GM12878 (cell line): ENCODE results near the gene PITPNM3. TPM values are rescaled to one million over a fixed set of nuclear protein-coding genes. Genes with fewer than 3 reads are reported as not detected.

Source experiments
- MXI1 ChIP-seq: fragments of 150-350 bp; IDR thresholded peaks from 2 replicates; pipeline ENCODE4 v1.6.1; 2011; ENCODE audit warnings: low read depth, mild to moderate bottlenecking, inconsistent platforms, low read length, improper control_type of control experiment
- RAD51 ChIP-seq: fragments of 450-650 bp; IDR thresholded peaks from 2 replicates; pipeline ENCODE4 v1.6.1; 2016; ENCODE audit warnings: moderate library complexity, mild to moderate bottlenecking, inconsistent platforms
- polyA plus RNA-seq, 11 experiments: library from polyadenylated mRNA; depleted of rRNA in 4 of 11; unstranded in 6 of 11; stranded (reverse) in 5 of 11; fragments of >200 nt; fragmentation: Nextera tagmentation in 4 of 11; fragmentation: Illumina TruSeq in 1 of 11; extraction: Ambion mirVana in 4 of 11; extraction: Trizol in 1 of 11; gene quantifications; 1 replicate in 1 of 11; 2 replicates in 10 of 11; pipeline versions ENCODE4 v1.2.1 to v1.2.3, GENCODE V29; 2011 to 2016; ENCODE audit warnings: inconsistent platforms in 2 of 11, missing spikeins in 2 of 11, low read depth in 1 of 11
- total RNA-seq, 4 experiments: library from RNA; depleted of rRNA in 3 of 4; stranded (reverse); fragments of >200 nt in 3 of 4; fragmentation: Illumina TruSeq in 1 of 4; extraction: Trizol in 1 of 4; gene quantifications; 2 replicates each; pipeline versions ENCODE4 v1.2.1 to v1.2.3, GENCODE V29; 2013 to 2021
- TF ChIP-seq, protein P1 (sequence below): fragments of 450-650 bp; formaldehyde crosslinking; IDR thresholded peaks from 2 replicates; pipeline ENCODE4 v1.4.0; 2020; ENCODE audit warnings: mild to moderate bottlenecking, moderate library complexity
- TF ChIP-seq, protein P2 (sequence below): fragments of 450-650 bp; IDR thresholded peaks from 2 replicates; pipeline ENCODE4 v1.6.1; 2017; ENCODE audit warnings: low read depth, mild to moderate bottlenecking, moderate library complexity

The PITPNM3 gene
- total and polyA plus RNA-seq, 10 of the 15 experiments (the other 5 are each of a cell fraction or from before 2014, with no cell fraction given): 0.02 to 0.49 (median 0.19) TPM; not detected in 1

DNA sequence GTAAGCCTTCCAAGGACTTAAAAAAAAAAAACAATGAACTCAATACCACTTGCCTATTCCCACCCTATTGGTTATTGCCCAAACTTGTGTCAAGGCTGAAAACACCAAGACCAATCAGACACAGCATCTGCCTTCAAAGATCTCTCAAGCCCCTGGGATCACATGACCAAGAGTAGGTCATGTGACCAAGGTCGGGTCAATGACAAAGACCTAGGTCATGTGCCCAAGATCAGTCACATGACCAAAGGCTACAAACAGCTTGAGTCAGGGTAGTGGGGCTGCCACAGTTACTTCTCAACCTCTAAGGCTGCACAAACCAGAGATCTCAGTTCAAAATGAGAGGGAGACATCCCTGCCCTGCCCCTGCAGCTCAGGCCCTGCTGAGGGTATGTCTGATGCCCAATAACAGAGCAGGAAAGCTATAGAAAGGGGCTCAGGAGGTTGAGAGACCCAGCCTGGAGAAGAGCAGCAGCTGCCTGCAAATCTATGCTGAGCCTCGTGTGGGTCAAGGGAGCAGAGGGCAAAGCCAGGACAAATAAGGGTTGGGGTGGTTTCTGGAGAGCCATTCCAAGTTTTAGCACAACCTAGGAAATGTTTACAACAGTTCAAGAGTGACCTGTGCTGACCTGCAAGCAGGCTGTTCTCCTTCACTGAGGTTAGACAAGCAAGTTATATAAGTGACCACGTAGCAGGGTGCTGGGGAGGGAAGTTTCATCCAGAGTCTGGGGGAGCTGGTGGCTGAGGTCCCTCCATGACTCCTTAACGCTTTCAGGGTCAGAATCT is 63.3 kb downstream of the PITPNM3 start (continued):
- TF ChIP-seq, protein P1, sequence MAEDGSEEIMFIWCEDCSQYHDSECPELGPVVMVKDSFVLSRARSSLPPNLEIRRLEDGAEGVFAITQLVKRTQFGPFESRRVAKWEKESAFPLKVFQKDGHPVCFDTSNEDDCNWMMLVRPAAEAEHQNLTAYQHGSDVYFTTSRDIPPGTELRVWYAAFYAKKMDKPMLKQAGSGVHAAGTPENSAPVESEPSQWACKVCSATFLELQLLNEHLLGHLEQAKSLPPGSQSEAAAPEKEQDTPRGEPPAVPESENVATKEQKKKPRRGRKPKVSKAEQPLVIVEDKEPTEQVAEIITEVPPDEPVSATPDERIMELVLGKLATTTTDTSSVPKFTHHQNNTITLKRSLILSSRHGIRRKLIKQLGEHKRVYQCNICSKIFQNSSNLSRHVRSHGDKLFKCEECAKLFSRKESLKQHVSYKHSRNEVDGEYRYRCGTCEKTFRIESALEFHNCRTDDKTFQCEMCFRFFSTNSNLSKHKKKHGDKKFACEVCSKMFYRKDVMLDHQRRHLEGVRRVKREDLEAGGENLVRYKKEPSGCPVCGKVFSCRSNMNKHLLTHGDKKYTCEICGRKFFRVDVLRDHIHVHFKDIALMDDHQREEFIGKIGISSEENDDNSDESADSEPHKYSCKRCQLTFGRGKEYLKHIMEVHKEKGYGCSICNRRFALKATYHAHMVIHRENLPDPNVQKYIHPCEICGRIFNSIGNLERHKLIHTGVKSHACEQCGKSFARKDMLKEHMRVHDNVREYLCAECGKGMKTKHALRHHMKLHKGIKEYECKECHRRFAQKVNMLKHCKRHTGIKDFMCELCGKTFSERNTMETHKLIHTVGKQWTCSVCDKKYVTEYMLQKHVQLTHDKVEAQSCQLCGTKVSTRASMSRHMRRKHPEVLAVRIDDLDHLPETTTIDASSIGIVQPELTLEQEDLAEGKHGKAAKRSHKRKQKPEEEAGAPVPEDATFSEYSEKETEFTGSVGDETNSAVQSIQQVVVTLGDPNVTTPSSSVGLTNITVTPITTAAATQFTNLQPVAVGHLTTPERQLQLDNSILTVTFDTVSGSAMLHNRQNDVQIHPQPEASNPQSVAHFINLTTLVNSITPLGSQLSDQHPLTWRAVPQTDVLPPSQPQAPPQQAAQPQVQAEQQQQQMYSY (CRISPR knock-in tag): no peak
- TF ChIP-seq RAD51: peak; percentile 89
- TF ChIP-seq MXI1: no peak
- TF ChIP-seq, protein P2, sequence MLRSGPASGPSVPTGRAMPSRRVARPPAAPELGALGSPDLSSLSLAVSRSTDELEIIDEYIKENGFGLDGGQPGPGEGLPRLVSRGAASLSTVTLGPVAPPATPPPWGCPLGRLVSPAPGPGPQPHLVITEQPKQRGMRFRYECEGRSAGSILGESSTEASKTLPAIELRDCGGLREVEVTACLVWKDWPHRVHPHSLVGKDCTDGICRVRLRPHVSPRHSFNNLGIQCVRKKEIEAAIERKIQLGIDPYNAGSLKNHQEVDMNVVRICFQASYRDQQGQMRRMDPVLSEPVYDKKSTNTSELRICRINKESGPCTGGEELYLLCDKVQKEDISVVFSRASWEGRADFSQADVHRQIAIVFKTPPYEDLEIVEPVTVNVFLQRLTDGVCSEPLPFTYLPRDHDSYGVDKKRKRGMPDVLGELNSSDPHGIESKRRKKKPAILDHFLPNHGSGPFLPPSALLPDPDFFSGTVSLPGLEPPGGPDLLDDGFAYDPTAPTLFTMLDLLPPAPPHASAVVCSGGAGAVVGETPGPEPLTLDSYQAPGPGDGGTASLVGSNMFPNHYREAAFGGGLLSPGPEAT: no peak
